HCT116 (cell line): ENCODE results near the gene ZBTB8A.

Source experiments
- ATF3 ChIP-seq: IDR thresholded peaks from 2 replicates; pipeline ENCODE4 v1.6.1; 2012
- CTCF ChIP-seq, 3 experiments: fragments of 200-600 bp in 1 of 3; sonication (generic) in 1 of 3; IDR thresholded peaks in 2 of 3; conservative IDR thresholded peaks in 1 of 3; 2 replicates each; pipeline ENCODE4 v1.5.1; 2012 to 2017; ENCODE audit warnings: low read depth in 2 of 3, low read length in 2 of 3, antibody characterized with exemption in 1 of 3, borderline replicate concordance in 1 of 3, control low read depth in 1 of 3, mild to moderate bottlenecking in 1 of 3, mixed read lengths in 1 of 3, mixed run types in 1 of 3, moderate library complexity in 1 of 3; ENCODE audit not compliant: insufficient read depth in 1 of 3
- POLR2A ChIP-seq: IDR thresholded peaks from 2 replicates; pipeline ENCODE4 v1.7.0; 2011; ENCODE audit warnings: borderline replicate concordance; ENCODE audit not compliant: insufficient read depth, insufficient read length; ENCODE audit errors: extremely low read depth
- SIN3A ChIP-seq: IDR thresholded peaks from 2 replicates; pipeline ENCODE4 v1.6.1; 2012; ENCODE audit warnings: low read depth

GRCh38 chr1:32501865-32502264 is 37.4 kb upstream of the ZBTB8A start:
- TF ChIP-seq SIN3A (no peak), ATF3 (no peak), POLR2A (no peak), CTCF (IDR thresholded peaks at IDR 0.05 in 2 of 3, conservative IDR thresholded peaks at IDR 0.05 in 1 of 3; ENCODE audit: borderline replicate concordance in 1 of 3, insufficient read depth in 1 of 3, low read depth in 2 of 3, low read length in 2 of 3) (no peak)
